ENCODE measurements around the gene GLOD5.

GLOD5 gene

GRCh38 chrX:48761674-48762471, at the start of gene GLOD5:
Gene GLOD5 (plus strand): TSS chrX:48761747. CDS start chrX:48761791, 44 bp downstream.
- DNase-seq: peak; percentile 51

DNA sequence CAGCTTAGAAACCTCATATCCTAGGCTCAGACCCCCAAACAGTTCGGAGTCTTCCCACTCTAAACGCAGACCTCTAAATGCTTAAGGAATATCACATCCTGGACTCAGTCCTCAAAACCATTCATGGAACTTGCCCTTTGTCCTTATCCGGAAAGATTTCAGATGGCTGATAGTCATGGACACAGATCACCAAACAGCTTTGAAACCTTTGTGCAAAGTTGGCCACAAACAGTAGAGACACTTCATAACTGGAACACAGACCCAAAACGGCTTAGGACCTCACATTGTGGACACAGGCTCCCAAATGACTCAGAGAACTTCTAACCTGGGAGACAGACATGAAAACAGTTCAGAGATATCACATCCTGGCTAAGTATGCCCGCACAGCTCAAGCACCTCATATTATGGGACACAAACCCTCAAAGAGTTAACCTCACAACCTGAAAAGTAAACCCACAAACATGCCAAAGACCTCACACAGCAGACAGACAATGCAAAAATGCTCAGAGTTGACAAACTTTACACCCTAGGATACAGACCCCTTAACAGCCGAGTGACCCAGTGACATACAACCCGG, 49.5 kb upstream of the GLOD5 start:
- no peak for DNase-seq

DNA sequence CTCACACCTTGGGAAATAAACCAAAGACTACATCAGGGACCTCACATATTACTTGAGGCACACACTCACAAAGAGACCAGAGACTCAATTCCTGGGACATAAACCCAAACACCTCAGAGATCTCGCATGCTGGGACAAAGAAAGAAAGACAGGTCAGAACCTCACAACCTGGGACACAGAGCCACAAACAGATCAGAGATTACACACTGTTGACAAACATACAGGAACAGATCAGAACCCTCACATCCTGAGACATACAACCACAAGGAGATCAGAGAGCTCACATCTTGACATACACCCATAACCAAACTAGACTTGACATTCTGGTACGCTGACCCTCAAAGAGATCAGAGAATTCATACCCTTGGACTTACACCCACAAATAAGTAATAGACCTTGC, 47.7 kb upstream of the GLOD5 start:
- no peak for DNase-seq

DNA sequence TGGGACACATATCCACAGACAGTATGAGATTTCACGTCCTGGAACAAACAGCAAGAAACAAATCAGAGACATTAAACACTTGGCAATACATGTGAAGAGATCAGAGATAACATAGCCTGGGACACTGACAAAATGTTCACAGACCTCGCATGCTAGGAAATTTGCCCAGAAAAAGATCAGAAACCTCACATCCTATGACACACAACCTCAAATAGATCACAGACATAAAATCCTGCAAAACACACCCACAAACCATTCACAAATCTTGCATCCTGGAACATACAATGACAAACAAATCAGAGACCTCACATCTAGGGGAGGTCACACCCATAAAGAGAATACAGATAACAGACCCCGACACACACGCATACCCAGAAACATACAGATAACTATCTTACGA, 47.0 kb upstream of the GLOD5 start:
- no peak for DNase-seq

GRCh38 chrX:48715072-48715471, 46.5 kb upstream of the GLOD5 start:
- DNase-seq: no peak

DNA sequence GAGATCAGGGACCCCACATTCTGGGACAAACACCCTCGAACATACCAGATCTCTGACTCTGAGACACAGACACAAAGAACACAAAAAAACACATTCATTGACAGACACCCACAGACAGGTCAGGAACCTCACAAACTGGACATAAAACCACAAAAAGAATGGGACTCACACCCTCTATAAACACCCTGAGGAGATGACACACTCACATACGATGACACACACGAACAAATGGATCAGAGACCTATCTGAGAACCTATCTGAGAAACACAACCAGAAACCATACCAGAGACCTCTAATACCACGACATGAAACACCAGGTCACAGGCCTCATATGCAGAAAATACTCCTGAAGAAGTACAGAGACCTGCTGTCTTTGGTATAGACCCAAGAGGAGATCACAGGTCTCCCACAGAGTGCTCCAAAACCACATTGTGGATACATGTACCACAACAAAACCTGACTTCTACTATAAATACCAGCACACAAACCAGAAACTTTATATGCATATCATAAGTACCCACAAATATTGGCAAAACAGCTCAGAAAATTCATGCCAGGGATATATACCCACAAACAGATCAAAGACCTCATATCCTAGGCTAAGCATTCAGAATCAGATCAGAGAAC, 45.6 kb upstream of the GLOD5 start:
- DNase-seq: no peak

- DNase-seq: no peak
Observed at GRCh38 chrX:48719958-48720357, 41.6 kb upstream of the GLOD5 start.

DNA sequence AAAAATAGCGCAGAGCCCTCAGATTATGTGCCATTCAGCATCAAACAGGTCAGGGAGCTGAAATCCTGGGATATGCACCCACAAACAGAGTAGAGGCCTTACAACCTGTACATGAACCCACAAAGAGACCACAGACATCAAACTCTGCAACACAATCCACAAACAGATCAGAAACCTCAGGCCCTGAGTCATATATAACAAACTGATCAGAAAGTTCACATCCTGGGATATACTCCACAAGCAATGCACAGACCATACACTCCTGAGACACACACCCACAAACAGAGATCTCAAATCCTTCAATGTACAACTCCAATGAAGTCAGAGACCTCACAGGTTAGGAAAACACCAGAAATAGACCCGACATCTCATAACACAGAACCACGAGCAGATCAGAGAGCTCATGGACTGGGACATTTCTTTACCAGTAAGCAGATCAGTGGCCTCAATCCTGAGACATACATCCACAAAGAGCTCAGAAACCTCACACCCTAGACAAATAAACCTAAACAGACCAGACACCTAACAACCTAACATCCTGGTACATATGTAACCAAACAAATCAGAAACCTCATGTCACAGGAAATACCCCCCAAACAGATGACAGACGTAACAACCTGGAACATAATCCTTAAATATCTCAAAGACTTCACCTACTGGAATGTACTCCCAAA, 40.8 kb upstream of the GLOD5 start:
- no peak for DNase-seq

DNA sequence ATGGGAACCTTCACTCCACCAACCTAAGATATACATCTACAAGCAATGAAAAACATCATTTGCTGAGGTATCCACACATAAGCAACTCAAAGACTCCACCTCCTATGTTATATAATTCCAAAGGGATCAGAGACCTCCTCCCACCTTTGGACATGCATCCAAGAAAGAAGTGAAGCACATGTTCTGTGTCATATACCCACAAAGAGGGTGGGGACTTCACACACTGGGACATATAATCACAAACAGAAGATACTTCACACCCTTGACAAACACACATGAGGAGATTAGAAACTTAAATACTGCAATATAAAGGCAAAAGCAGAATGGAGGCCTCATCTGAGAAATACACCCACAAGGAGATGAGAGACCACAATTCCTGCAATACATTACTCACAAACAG, 39.6 kb upstream of the GLOD5 start:
- no peak for DNase-seq

DNA sequence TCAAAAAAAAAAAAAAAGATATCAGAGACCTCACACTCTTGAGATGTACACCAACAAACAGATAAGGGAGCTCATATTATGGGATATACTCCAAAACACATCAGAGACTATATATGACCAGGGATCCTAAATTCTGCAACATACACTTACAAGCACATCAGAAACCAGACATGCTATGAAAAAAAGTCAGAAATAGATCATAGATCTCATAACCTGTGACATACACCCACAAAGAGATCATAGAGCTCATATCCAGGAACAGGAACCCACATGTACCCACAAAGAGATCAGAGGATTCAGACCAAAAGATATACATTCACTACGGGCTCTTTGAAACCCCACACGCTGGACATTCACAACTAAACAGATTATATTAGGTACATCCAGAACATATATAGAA, 35.0 kb upstream of the GLOD5 start:
- DNase-seq: no peak

- DNase-seq: no peak
Observed at GRCh38 chrX:48728653-48729052, 32.9 kb upstream of the GLOD5 start.

DNA sequence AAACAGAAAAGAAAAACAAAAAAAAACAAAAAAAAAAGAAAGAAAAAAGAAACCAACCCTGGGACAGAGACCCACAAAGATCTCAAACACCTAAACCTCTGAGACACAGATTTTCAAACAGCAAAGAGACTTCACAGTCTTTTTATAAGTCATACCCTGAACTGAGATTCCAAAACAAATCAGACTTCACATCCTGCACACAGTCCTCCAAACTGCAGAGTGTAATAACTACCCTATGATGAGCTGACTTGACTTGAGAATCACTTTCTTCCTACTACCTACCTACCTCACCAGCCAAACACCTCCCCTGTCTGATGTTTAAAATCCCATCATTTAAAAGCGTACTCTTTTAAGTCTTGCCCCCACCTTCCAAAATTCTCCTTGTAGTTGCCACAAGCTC, 25.2 kb upstream of the GLOD5 start:
- DNase-seq: no peak

- DNase-seq: no peak
Observed at GRCh38 chrX:48736878-48737212, 24.7 kb upstream of the GLOD5 start.

DNA sequence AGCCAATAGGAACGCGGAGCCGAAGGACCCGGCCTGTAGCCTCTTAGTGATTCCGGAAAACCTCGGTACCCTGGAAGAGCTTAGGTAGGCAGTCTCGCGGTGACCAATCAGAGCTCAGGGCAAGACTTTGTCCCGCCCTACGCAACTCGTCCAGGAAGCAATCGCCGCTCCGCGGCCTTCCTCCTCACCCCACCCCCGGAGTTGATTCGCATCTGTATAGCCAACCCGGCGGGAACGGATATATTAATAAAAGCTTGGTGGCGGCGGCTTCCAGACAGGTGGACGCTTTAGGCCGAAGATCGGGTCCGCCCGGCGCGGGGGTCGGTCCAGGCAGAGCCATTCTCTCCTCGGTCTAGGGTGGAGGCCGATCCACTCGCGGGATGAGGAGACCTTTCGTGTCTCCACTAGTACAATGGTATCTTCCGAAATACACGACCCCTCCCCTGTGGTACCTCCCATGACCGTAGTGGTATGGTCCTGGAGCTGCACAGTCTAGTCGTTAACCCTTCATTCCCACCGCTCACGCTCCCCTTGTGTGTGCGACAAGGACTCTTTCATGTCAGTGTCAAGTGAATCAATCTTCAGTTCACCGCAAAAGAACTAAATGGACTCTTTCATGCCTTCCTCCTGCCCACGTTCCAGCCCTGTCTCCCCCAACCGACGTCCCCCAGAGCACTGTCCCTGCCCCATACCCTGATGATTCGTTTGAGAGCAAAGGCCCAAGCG, 24.2 kb upstream of the GLOD5 start:
- DNase-seq: peak; percentile 91

DNA sequence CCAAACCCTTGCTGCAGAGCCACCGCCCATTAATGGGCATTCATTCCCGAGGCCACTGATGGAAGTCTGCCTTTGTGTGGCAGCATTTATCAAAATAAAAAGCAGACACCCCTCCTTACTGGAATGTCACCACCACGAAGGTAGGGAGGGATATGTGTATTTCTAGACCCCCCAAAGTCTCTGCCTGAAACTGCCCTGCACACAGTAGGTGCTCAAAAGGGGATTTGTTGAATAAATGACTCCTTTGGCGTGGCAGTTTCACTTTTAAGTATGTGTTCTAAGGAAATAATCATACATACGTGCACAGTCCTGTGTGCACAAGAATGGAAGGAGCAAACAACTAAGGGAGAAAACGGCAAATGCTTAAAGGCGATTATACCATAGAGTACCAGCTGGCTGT, 23.6 kb upstream of the GLOD5 start:
- peak; percentile 1 for DNase-seq

DNA sequence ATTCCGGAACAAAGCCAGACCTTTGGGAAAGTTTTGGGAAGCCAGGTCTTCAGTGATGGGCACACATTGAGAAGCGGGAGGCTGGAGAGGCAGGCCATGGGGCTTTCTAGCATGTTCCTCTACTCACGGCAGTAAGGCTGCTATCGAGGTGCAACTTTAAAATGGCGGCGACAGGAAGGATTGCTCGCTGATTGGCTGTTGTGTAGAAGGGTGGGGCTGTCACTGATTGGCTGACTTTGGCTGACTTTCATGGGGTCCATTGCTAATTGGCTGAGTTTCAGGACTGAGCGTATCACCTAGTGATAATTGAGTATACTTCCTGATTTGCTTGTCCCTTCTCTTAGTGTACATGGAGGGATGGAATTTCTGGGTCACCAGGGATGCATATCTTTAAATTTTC, 19.7 kb upstream of the GLOD5 start:
- no peak for DNase-seq

DNA sequence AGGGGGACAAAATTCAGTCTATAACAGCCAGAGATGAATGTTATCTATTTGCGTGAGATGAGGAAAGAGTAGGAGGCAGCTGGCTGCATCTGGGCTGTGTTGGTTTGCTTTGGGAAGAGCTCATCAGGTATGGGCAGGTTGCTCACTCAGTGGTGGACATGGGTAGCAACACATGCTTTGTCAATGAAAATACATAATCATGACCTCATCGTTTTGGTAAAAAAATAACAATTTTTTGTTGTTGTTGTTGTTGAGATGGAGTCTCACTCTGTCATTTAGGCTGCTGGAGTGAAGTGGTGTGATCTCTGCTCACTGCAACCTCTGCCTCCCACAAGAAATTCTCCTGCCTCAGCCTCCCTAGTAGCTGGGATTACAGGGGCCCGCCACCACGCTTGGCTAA, 16.3 kb upstream of the GLOD5 start:
- no peak for DNase-seq

- no peak for DNase-seq
Observed at GRCh38 chrX:48747415-48748016, 14.0 kb upstream of the GLOD5 start.

- DNase-seq: no peak
Observed at GRCh38 chrX:48749182-48749581, 12.4 kb upstream of the GLOD5 start.

DNA sequence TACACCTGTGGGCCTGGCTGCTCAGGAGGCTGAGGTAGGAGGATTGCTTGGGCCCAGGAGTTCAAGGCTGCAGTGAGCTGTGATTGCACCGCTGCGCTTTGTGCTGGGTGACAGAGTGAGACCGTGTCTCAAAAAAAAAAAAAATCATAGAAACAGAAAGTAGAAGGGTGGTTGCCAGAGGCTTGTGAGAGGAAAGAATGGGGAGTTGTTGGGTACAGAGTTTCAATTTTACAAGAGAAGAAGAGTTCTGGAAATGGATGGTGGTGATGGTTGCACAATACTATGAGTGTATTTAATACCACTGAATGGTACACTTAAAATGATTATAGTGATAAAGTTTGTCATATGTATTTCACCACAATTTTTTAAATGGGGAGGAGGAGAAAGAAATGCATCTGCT, 10.2 kb upstream of the GLOD5 start:
- DNase-seq: no peak

DNA sequence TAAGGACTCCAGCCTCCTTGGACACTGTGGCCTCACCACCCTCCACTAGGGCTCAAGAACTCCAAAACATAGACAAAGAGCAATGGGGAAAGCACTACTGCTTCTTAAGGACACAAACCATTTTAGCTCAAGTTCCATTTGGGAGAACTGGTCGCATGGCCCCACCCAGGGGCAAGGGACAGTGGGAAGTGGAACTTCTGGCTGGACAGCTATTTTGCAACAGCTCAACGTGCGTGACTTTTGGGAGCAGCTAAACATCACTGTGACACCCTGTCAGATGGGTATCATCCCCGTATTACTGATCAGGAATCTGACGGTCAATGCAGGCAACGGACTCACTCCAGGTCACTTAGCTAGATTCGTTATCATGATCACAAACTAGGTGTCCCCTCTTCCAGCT, 9.0 kb upstream of the GLOD5 start:
- no peak for DNase-seq

GRCh38 chrX:48753708-48754228, 7.8 kb upstream of the GLOD5 start:
- DNase-seq: no peak

- no peak for DNase-seq
Observed at GRCh38 chrX:48754238-48754637, 7.3 kb upstream of the GLOD5 start.

Data from DMS79 treated with DMSO at 0.1 percent for 48 hours (cell line).